ENCODE data around the gene TESPA1. TPM values are rescaled to one million over a fixed set of nuclear protein-coding genes. Genes with fewer than 3 reads are reported as not detected.

TESPA1 gene
- total and polyA plus RNA-seq, 2 of the 8 experiments (the other 6 are each of a cell fraction or from before 2014, with no cell fraction given): not detected

DNA sequence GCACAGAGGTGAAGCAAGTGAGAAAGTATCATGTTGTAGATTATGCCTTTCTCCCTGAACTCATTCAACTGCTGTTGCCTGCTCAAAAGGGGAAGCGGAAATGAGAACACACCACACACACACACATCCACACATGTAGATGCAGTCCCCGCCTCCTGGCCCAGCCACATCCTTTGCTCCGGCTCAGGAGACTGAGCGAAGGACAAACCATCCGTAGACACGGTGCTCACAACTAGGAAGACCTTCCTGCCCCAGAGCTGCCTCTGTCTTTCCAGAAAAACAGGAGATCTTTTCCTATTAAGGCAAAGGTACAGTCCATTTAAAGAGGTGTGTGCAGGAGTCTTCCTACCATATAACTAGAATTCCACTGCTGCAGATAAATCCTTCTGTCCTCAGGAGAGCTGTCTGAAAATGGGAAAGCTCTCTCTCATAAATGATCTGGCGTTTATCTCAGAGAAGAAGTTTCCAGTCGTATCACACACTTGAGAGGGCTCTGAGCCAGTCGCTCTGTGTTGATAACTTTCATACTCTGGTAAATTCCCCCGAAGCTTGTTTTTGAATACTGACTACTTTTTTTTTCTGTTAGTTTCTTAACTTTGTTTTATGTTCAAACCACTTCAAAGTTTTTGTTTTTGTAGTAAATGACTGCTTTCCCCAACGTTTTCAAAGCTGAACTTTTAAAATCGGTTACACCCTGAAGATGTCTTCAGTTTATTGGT, at the start of gene TESPA1 (continued):
- TF ChIP-seq SP1 (IDR thresholded peaks at IDR 0.05; ENCODE audit: low read depth, low read length) (no peak), EZH2 (IDR thresholded peaks at IDR 0.05; ENCODE audit: low read depth, low read length, severe bottlenecking) (no peak), HDAC6 (IDR thresholded peaks at IDR 0.05; ENCODE audit: low read depth, low read length) (no peak), PHF8 (conservative IDR thresholded peaks at IDR 0.05; ENCODE audit: low read depth, low read length) (no peak), KDM4A (IDR thresholded peaks at IDR 0.05; ENCODE audit: low read depth, low read length, severe bottlenecking) (no peak)
